GM12878 (cell line): ENCODE data around the gene ULK4. TPM values are rescaled to one million over a fixed set of nuclear protein-coding genes. Genes with fewer than 3 reads are reported as not detected.

ENCODE experiments used
- ATAC-seq: fragments of 200-7000 bp; cut with Tn5 transposase; 3 replicates; pipeline ENCODE4 v1.9.1; 2020; ENCODE audit warnings: mild to moderate bottlenecking, moderate library complexity
- BruUV-seq: library from RNA; stranded (reverse); fragments of 400-500 nt; replicated peaks from 2 replicates; lab custom pipeline; 2021; lab: Mats Ljungman, UMichigan
- CTCF ChIA-PET: fragments of 300-600 bp; sonication (Branson Sonifier 250); formaldehyde crosslinking; extraction: SDS; loops from one replicate; lab custom pipeline; 2021; ENCODE audit warnings: inconsistent platforms; lab: Yijun Ruan, JAX
- POLR2A ChIA-PET: fragments of 350-600 bp; formaldehyde crosslinking; extraction: SDS; loops from one replicate; lab custom pipeline; 2021; ENCODE audit warnings: inconsistent platforms; lab: Charles Lee
- RAD21 ChIA-PET: fragments of 300-600 bp; sonication (Branson Sonifier 250); formaldehyde crosslinking; loops from one replicate; lab custom pipeline; 2023; ENCODE audit warnings: antibody characterized with exemption; ENCODE audit not compliant: unreplicated experiment; lab: Charles Lee
- SMC1A ChIA-PET: fragments of 300-600 bp; sonication (Branson Sonifier 250); formaldehyde crosslinking; loops from one replicate; lab custom pipeline; 2023; ENCODE audit not compliant: unreplicated experiment, uncharacterized antibody; lab: Charles Lee
- DNase-seq: peaks from one replicate; pipeline ENCODE4 v3.0.0-alpha.2; 2011; ENCODE audit warnings: low read depth, low spot score
- FAIRE-seq: peaks from 3 replicates; lab custom pipeline; 2011; peaks lifted over from hg19 to GRCh38; lab: Jason Lieb, UNC
- H2AFZ ChIP-seq: 2 replicates; pipeline ENCODE4 v1.6.0; 2011; ENCODE audit warnings: low read depth, low read length, control low read depth; ENCODE audit not compliant: control insufficient read depth
- H3K27ac ChIP-seq: 2 replicates; pipeline ENCODE4 v1.5.1; 2011; ENCODE audit warnings: control low read depth; ENCODE audit not compliant: control insufficient read depth, insufficient read depth
- H3K27me3 ChIP-seq, 2 experiments: replicated peaks in 1 of 2; 2 replicates each; pipeline versions ENCODE4 v1.6.0 to v1.6.1; 2011; ENCODE audit warnings: low read length in 1 of 2; ENCODE audit not compliant: control insufficient read depth in 2 of 2, insufficient read depth in 2 of 2
- H3K36me3 ChIP-seq, 2 experiments: 2 replicates each; pipeline ENCODE4 v1.5.1; 2011; ENCODE audit warnings: low read length in 1 of 2; ENCODE audit not compliant: control insufficient read depth in 2 of 2, insufficient read depth in 2 of 2
- H3K4me1 ChIP-seq: 2 replicates; pipeline ENCODE4 v1.6.1; 2011; ENCODE audit warnings: mild to moderate bottlenecking, low read length, moderate library complexity, mixed read lengths; ENCODE audit not compliant: control insufficient read depth, insufficient read depth
- H3K4me2 ChIP-seq: 2 replicates; pipeline ENCODE4 v1.6.0; 2011; ENCODE audit warnings: control low read depth; ENCODE audit not compliant: control insufficient read depth, insufficient read depth
- H3K4me3 ChIP-seq: fragments of 200-600 bp; sonication (generic); 2 replicates; pipeline ENCODE4 v1.5.1; 2016
- H3K79me2 ChIP-seq: 2 replicates; pipeline ENCODE4 v1.6.0; 2011; ENCODE audit warnings: low read length; ENCODE audit not compliant: control insufficient read depth, insufficient read depth
- H3K9ac ChIP-seq: 2 replicates; pipeline ENCODE4 v1.8.0; 2011; ENCODE audit warnings: low read length, control low read depth, mixed read lengths; ENCODE audit not compliant: control insufficient read depth, insufficient read depth
- H3K9me3 ChIP-seq: replicated peaks from 3 replicates; pipeline ENCODE4 v1.5.1; 2011; ENCODE audit warnings: mild to moderate bottlenecking, low read length; ENCODE audit not compliant: control insufficient read depth, insufficient read depth
- H4K20me1 ChIP-seq: 2 replicates; pipeline ENCODE4 v1.6.0; 2011; ENCODE audit not compliant: control insufficient read depth, insufficient read depth
- CEBPZ ChIP-seq: fragments of 150-350 bp; IDR thresholded peaks from 2 replicates; pipeline ENCODE4 v1.6.1; 2016; ENCODE audit warnings: low read depth, low read length
- IKZF2 ChIP-seq, 2 experiments: fragments of 450-650 bp; IDR thresholded peaks; 2 replicates each; pipeline ENCODE4 v1.6.1; 2017; ENCODE audit warnings: mild to moderate bottlenecking in 2 of 2, moderate library complexity in 2 of 2
- IRF3 ChIP-seq: fragments of 450-650 bp; IDR thresholded peaks from 2 replicates; pipeline ENCODE4 v1.6.1; 2014; ENCODE audit warnings: mild to moderate bottlenecking
- in situ Hi-C: fragments of 300-500 bp; cut with MboI; formaldehyde crosslinking; loops from 9 replicates; pipeline ENCODE4 v1.14.3; 2018; ENCODE audit warnings: mixed read lengths
- intact Hi-C: fragments of 100-400 bp; cut with micrococcal nuclease; formaldehyde crosslinking; loops from one replicate; pipeline ENCODE4 v1.14.2; 2022; ENCODE audit not compliant: unreplicated experiment
- polyA plus RNA-seq, 11 experiments: library from polyadenylated mRNA; depleted of rRNA in 4 of 11; unstranded in 6 of 11; stranded (reverse) in 5 of 11; fragments of >200 nt; fragmentation: Nextera tagmentation in 4 of 11; fragmentation: Illumina TruSeq in 1 of 11; extraction: Ambion mirVana in 4 of 11; extraction: Trizol in 1 of 11; gene quantifications; 1 replicate in 1 of 11; 2 replicates in 10 of 11; pipeline versions ENCODE4 v1.2.1 to v1.2.3, GENCODE V29; 2011 to 2016; ENCODE audit warnings: inconsistent platforms in 2 of 11, missing spikeins in 2 of 11, low read depth in 1 of 11
- total RNA-seq, 4 experiments: library from RNA; depleted of rRNA in 3 of 4; stranded (reverse); fragments of >200 nt in 3 of 4; fragmentation: Illumina TruSeq in 1 of 4; extraction: Trizol in 1 of 4; gene quantifications; 2 replicates each; pipeline versions ENCODE4 v1.2.1 to v1.2.3, GENCODE V29; 2013 to 2021

The ULK4 gene
- total and polyA plus RNA-seq, 10 of the 15 experiments (the other 5 are each of a cell fraction or from before 2014, with no cell fraction given): 3.5 to 7.6 (median 6.3) TPM

GRCh38 chr3:41940393-41940792 is 21.5 kb downstream of the ULK4 start:
- DNase-seq (no peak), ATAC-seq (no peak), FAIRE-seq (no peak)
- H3K79me2 ChIP-seq: no peaks in the 10 kb centered on the region
- TF ChIP-seq IKZF2 (IDR thresholded peaks at IDR 0.05) (no peak), CEBPZ (no peak), IRF3 (no peak)
- no peaks in the 10 kb centered on the region for H3K36me3 ChIP-seq
- ChIA-PET SMC1A (no interaction called here), POLR2A (no interaction called here), RAD21 (no interaction called here), CTCF (no interaction called here)
- H3K4me1 ChIP-seq: no peaks in the 10 kb centered on the region
- H3K9ac ChIP-seq: no peak overlapping the region
- no peak overlapping the region for H3K27ac ChIP-seq
- intact Hi-C loops (no loop called here), in situ Hi-C loops (no loop called here)
- H3K9me3 ChIP-seq: no peaks in the 10 kb centered on the region; the same call in 2 of the 3 replicates
- H3K4me3 ChIP-seq: no peak overlapping the region
- no peak overlapping the region for H2AFZ ChIP-seq
- H4K20me1 ChIP-seq: no peaks in the 10 kb centered on the region
- H3K4me2 ChIP-seq: no peak overlapping the region
- BruUV-seq: no TSS peak
- no peaks in the 10 kb centered on the region for H3K27me3 ChIP-seq
